Adipose tissue (tissue), 3 donors: Measurements from ENCODE around the gene AZU1. TPM values are rescaled to one million over a fixed set of nuclear protein-coding genes. Genes with fewer than 3 reads are reported as not detected.

Experiments
- H3K27ac ChIP-seq: one replicate; pipeline ENCODE4 v1.5.1; 2013; ENCODE audit warnings: low read depth, low read length
- WGBS, 3 donors: extraction: QIAGEN DNeasy Blood & Tissue Kit; methylation state at CpG; one replicate each; pipeline ENCODE4 v1.1.7; 2013; 5-methylcytosine and 5-hydroxymethylcytosine counted together
- polyA plus RNA-seq, 3 donors: library from polyadenylated mRNA; stranded (reverse); fragments of 200-250 nt; gene quantifications; one replicate each; pipeline ENCODE4 v1.2.3, GENCODE V29; 2013
- donor health status: healthy with polysubstance abuse.
- donor health status: Bipolar disorder and iron deficiency.
- donor health status: healthy.

AZU1 gene
- polyA plus RNA-seq, 3 donors: 0.03 to 3.3 (median 0.13) TPM

GRCh38 chr19:861756-862580, 34.3 kb downstream of the AZU1 start:
- 21 to 25% (median 24%) methylated on average over 52 to 60 of the region's 60 CpGs for WGBS, 3 donors
- H3K27ac ChIP-seq: no peak overlapping the region

- H3K27ac ChIP-seq: no peak overlapping the region
- 23 to 34% (median 26%) methylated on average over 45 to 48 of the region's 48 CpGs for WGBS, 3 donors
Measured at GRCh38 chr19:862581-863314, 35.1 kb downstream of the AZU1 start.

GRCh38 chr19:863315-863620, 35.6 kb downstream of the AZU1 start:
- H3K27ac ChIP-seq: no peak overlapping the region
- 63 to 81% (median 78%) methylated on average over 7 of the region's 7 CpGs for WGBS, 3 donors

GRCh38 chr19:866769-867300, 39.2 kb downstream of the AZU1 start:
- no peak overlapping the region for H3K27ac ChIP-seq
- WGBS, 3 donors: 81 to 87% (median 82%) methylated on average over 29 to 37 of the region's 38 CpGs

- H3K27ac ChIP-seq: no peak overlapping the region
- WGBS, 3 donors: 74 to 87% (median 81%) methylated on average over 11 to 16 of the region's 16 CpGs
Measured at GRCh38 chr19:867301-867793, 39.7 kb downstream of the AZU1 start.

- 94 to 97% (median 95%) methylated on average over 38 to 39 of the region's 39 CpGs for WGBS, 3 donors
- H3K27ac ChIP-seq: no peak overlapping the region
Measured at GRCh38 chr19:867855-868457, 40.3 kb downstream of the AZU1 start.

- 85 to 94% (median 92%) methylated on average over 30 to 34 of the region's 34 CpGs for WGBS, 3 donors
Measured at GRCh38 chr19:868458-869244, 41.0 kb downstream of the AZU1 start.

GRCh38 chr19:869245-870177, 41.9 kb downstream of the AZU1 start:
- 56 to 84% (median 66%) methylated on average over 29 of the region's 29 CpGs for WGBS, 3 donors
- H3K27ac ChIP-seq: no peak overlapping the region

More at GRCh38 chr19:868458-869244, 41.0 kb downstream of the AZU1 start:
- H3K27ac ChIP-seq: no peak overlapping the region

- H3K27ac ChIP-seq: no peak overlapping the region
- 93 to 94% (median 94%) methylated on average over 8 of the region's 8 CpGs for WGBS, 3 donors
Measured at GRCh38 chr19:870314-870713, 42.7 kb downstream of the AZU1 start.

- no peak overlapping the region for H3K27ac ChIP-seq
Measured at GRCh38 chr19:870963-871401, 43.3 kb downstream of the AZU1 start.

GRCh38 chr19:871446-872265, 44.0 kb downstream of the AZU1 start:
- no peak overlapping the region for H3K27ac ChIP-seq

More at GRCh38 chr19:870963-871401, 43.3 kb downstream of the AZU1 start:
- WGBS, 3 donors: 82 to 89% (median 85%) methylated on average over 21 to 28 of the region's 28 CpGs

GRCh38 chr19:872266-872951, 44.8 kb downstream of the AZU1 start:
- no peak overlapping the region for H3K27ac ChIP-seq
- 72 to 79% (median 74%) methylated on average over 26 to 27 of the region's 27 CpGs for WGBS, 3 donors

More at GRCh38 chr19:871446-872265, 44.0 kb downstream of the AZU1 start:
- WGBS, 3 donors: 86 to 95% (median 94%) methylated on average over 20 to 22 of the region's 33 CpGs

GRCh38 chr19:873084-873483, 45.4 kb downstream of the AZU1 start:
- WGBS, 3 donors: 86 to 97% (median 95%) methylated on average over 5 to 9 of the region's 13 CpGs
- H3K27ac ChIP-seq: no peak overlapping the region

GRCh38 chr19:873561-874041, 46.0 kb downstream of the AZU1 start:
- H3K27ac ChIP-seq: no peak overlapping the region
- 92 to 97% (median 93%) methylated on average over 22 of the region's 22 CpGs for WGBS, 3 donors

GRCh38 chr19:875265-875879, 47.7 kb downstream of the AZU1 start:
- H3K27ac ChIP-seq: no peak overlapping the region
- 89 to 94% (median 93%) methylated on average over 28 of the region's 28 CpGs for WGBS, 3 donors
